GM13977 (cell line): ENCODE results near the gene ZNF506.
A peak's percentile ranks its signal among the peaks of the same experiment; 100 is the strongest.
"Not testable (repeated sequence)": the region's sequence is repeated elsewhere in the genome, so short reads cannot be mapped to it uniquely, and the experiment has no call there.

Source experiments
- DNase-seq: peaks from one replicate; pipeline ENCODE4 v3.0.0; 2012; ENCODE audit warnings: low spot score
- in situ Hi-C: fragments of 300-500 bp; cut with MboI; formaldehyde crosslinking; loops from one replicate; pipeline ENCODE4 v1.12.0; 2022; ENCODE audit warnings: low sequenced_read_pairs, low pct_unique_long_range_greater_than_20kb, mixed read lengths, inconsistent platforms; ENCODE audit not compliant: unreplicated experiment
- TF ChIP-seq, protein P1 (sequence below): IDR thresholded peaks from 2 replicates; pipeline ENCODE4 v1.5.1; 2012; ENCODE audit warnings: mild to moderate bottlenecking, control low read depth; ENCODE audit not compliant: insufficient read depth; ENCODE audit errors: extremely low read depth, missing control alignments

ZNF506 gene

DNA sequence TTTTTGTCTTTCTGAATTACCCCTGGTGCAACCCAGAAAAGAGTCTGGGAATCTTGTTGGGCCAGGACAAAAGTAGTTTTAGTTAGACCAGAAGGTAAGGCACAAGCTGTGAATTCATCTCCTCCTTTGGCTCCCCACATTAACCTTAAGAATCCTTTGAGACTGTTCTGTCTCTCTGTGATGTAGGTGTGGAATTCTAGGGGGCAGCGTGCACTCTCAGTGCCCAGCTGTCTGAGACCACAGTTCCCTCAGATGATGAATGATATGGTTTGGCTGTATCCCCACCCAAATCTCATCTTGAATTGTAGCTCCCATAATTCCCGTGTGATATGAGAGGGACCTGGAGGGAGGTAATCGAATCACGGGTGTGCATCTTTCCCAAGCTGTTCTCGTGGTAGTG, 43.9 kb downstream of the ZNF506 start:
- in situ Hi-C loops: no loop called here
- DNase-seq: no peak
- TF ChIP-seq, protein P1, sequence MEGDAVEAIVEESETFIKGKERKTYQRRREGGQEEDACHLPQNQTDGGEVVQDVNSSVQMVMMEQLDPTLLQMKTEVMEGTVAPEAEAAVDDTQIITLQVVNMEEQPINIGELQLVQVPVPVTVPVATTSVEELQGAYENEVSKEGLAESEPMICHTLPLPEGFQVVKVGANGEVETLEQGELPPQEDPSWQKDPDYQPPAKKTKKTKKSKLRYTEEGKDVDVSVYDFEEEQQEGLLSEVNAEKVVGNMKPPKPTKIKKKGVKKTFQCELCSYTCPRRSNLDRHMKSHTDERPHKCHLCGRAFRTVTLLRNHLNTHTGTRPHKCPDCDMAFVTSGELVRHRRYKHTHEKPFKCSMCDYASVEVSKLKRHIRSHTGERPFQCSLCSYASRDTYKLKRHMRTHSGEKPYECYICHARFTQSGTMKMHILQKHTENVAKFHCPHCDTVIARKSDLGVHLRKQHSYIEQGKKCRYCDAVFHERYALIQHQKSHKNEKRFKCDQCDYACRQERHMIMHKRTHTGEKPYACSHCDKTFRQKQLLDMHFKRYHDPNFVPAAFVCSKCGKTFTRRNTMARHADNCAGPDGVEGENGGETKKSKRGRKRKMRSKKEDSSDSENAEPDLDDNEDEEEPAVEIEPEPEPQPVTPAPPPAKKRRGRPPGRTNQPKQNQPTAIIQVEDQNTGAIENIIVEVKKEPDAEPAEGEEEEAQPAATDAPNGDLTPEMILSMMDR: no peak

DNA sequence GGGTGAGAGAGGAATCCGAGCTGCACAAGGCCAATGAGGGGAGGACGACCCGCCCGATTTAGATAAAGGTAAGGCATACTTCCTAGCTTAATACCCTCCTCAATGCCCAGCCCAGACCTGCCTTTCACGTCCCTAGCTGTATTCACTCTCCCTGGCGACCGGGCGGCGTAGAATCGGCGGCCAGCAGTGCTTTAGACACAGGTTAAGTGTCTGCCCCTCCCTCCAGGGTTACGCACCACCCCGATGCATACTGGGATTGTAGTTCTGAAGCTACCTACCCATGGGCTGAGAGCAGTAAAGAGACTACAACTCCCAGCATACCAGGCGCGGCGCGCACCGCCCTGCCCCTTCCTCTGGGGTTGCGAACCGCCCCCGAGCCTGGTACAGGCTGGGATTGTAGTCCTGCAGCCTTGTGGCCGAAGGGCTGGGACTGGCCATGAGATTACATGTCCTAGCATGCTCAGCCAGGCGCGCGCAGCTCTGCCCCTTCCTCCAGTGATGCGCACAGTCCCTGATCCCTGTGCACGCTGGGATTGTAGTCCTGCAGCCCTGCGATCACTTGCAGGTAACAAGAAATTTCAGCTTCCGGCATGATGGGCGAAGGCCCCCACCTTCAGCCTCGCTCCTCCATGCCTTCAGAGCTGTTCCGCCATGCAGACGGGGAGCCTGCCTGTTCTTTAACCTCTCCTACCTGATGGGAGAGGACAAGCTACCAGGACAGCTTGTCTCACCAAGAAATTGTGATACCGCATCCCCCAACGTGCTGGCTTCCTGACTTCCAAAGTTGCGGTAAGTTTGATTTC, 45.1 kb downstream of the ZNF506 start:
- in situ Hi-C loops: no loop called here
- TF ChIP-seq, protein P1: no peak
- DNase-seq: peak; percentile 91

DNA sequence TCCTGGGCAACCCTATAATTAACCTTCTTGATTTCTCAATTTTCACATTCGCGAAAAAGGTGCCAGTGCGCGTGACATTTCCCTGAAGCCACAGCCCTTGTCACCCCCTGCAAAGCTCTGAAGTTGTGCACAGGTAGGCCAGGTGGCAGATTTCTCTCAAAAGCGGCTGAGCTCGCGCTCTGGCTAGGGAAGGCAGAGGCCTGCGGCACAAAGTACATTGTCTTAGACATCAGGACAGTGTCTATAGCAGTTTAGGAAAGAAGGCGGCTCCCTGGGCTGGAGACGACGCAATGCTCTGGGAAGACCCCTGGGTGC, 45.7 kb downstream of the ZNF506 start:
- TF ChIP-seq, protein P1: no peak
- no peak for DNase-seq
- in situ Hi-C loops: no loop called here

DNA sequence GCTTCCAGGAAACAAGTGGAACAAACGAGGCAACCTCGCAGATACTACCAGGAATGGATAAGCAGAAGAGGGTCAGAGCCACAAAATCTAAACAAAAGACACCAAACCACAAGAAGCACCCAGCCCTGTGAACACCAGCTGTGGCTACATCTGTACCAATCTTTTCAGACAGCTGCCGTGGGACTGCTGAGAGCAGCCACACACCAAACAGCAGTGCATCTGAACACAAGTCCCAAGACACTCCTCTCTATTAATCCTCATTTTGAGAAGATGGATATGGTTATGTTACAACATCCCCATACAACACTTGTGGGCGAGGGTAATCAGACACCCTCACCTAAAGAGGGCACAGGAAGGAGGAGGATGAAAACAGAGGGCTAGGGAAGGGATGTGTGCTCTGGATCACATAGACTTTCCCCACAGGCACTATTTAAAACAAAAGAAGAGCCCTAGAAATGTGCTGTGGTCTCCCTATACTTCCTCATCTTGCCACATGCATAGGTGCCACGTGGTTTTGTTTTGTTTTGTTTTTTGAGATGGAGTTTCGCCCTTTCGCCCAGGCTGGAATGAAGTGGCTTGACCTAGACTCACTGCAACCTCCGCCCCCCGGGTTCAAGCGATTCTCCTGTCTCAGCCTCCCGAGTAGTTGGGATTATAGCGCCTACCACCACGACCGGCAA, 47.1 kb downstream of the ZNF506 start:
- TF ChIP-seq, protein P1: no peak
- in situ Hi-C loops: no loop called here
- no peak for DNase-seq

DNA sequence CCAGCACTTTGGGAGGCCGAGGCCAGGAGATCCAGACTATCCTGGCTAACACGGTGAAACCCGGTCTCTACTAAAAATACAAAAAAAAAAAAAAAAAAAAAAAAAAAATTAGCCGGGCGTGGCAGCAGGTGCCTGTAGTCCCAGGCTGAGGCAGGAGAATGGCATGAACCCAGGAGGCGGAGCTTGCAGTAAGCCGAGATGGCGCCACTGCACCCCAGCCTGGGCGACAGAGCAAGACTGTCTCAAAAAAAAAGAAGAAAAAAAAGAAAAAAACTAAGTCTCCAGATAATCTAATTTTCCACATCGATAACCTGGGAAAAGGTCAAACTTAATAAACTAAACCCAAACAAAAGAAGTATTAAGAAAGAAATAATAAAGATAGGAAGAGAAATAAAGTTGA, 49.6 kb downstream of the ZNF506 start:
- in situ Hi-C loops, DNase-seq: not testable (repeated sequence)

DNA sequence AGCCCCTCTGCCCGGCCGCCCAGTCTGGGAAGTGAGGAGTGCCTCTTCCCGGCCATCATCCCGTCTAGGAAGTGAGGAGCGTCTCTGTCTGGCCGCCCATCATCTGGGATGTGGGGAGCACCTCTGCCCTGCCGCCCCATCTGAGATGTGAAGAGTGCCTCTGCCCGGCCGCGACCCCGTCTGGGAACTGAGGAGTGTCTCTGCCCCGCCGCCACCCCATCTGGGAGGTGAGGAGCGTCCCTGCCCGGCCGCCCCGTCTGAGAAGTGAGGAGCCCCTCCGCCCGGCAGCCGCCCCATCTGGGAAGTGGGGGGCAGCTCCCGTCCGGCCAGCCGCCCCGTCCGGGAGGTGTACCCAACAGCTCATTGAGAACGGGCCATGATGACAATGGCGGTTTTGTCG, 51.6 kb downstream of the ZNF506 start:
- DNase-seq, in situ Hi-C loops: not testable (repeated sequence)

DNA sequence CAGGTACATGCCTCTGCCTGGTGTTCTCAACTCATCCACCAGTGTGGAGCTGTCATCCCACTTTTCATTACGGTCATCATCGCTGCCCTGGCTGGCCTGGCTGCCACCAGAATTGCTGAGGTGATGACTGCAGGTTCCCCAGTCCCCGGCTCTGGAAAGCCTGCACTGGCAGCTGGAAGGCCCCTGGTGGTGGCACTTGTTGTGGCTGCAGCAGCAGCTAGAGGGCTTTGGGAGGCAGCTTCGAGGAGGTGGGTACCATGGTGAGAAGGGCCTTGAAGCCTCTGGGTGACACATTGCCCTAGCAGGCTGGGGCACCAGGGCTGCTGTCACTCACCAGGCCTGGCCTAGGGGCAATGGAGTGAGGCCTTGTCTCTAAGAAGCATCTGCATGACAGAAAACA, 63.4 kb downstream of the ZNF506 start:
- TF ChIP-seq, protein P1: no peak
- no peak for DNase-seq
- in situ Hi-C loops: no loop called here
